Measurements from ENCODE around the gene PSME2. TPM values are rescaled to one million over a fixed set of nuclear protein-coding genes. Genes with fewer than 3 reads are reported as not detected.

Gene PSME2
- total and polyA plus RNA-seq, 2 of the 13 experiments (the other 11 are each of a cell fraction or from before 2014, with no cell fraction given) = 332 to 716 TPM

- peak; percentile 96 for TF ChIP-seq ASH2L (IDR thresholded peaks at IDR 0.05; ENCODE audit: insufficient read length, low read depth, low read length)
- no peak for TF ChIP-seq HOXA9 (CRISPR knock-in tag; IDR thresholded peaks at IDR 0.05; ENCODE audit: borderline replicate concordance)
- TF ChIP-seq SKI (IDR thresholded peaks at IDR 0.05; ENCODE audit: partially characterized antibody) = peak; percentile 97
- TF ChIP-seq CHD2 (IDR thresholded peaks at IDR 0.05; ENCODE audit: low read depth, low read length) = peak; percentile 84
- peak; percentile 90; the same call in 1 of the 2 replicates for TF ChIP-seq FUBP1 (CRISPR knock-in tag; IDR thresholded peaks at IDR 0.05; ENCODE audit: borderline replicate concordance)
- no peak; the same call in none of the 2 replicates for TF ChIP-seq ZNF83 (CRISPR knock-in tag; IDR thresholded peaks at IDR 0.05; ENCODE audit: borderline replicate concordance)
- TF ChIP-seq SNRNP70 (IDR thresholded peaks at IDR 0.05; ENCODE audit: low read depth, low read length) = no peak
- peak; percentile 99 for TF ChIP-seq ERF (CRISPR knock-in tag; IDR thresholded peaks at IDR 0.05)
- no peak; the same call in 1 of the 2 replicates for TF ChIP-seq KLF15 (CRISPR knock-in tag; IDR thresholded peaks at IDR 0.05; ENCODE audit: borderline replicate concordance)
- peak; percentile 86 for TF ChIP-seq ZNF547 (CRISPR knock-in tag; IDR thresholded peaks at IDR 0.05)
- peak; percentile 98 for TF ChIP-seq MEF2D (CRISPR knock-in tag; IDR thresholded peaks at IDR 0.05)
- TF ChIP-seq LBX2 (CRISPR knock-in tag; IDR thresholded peaks at IDR 0.05; ENCODE audit: borderline replicate concordance) = peak; percentile 92
- no peak for TF ChIP-seq NAIF1 (CRISPR knock-in tag; IDR thresholded peaks at IDR 0.05; ENCODE audit: borderline replicate concordance)
- TF ChIP-seq ZNF577 (CRISPR knock-in tag; IDR thresholded peaks at IDR 0.05; ENCODE audit: borderline replicate concordance, low read depth) = no peak
- no peak for TF ChIP-seq ZNF296 (CRISPR knock-in tag; conservative IDR thresholded peaks at IDR 0.05)
- peak; percentile 59; the same call in 1 of the 2 replicates for TF ChIP-seq BHLHE40 (IDR thresholded peaks at IDR 0.05; ENCODE audit: low read length)
- TF ChIP-seq ARHGAP35 (CRISPR knock-in tag; IDR thresholded peaks at IDR 0.05; ENCODE audit: borderline replicate concordance) = peak; percentile 89; the same call in 1 of the 2 replicates
- no peak for TF ChIP-seq ZUFSP (CRISPR knock-in tag; IDR thresholded peaks at IDR 0.05; ENCODE audit: borderline replicate concordance)
- no peak; the same call in 1 of the 2 replicates for TF ChIP-seq ZNF235 (CRISPR knock-in tag; IDR thresholded peaks at IDR 0.05; ENCODE audit: borderline replicate concordance)
- peak; percentile 68; the same call in 1 of the 2 replicates for TF ChIP-seq MAF1 (CRISPR knock-in tag; IDR thresholded peaks at IDR 0.05; ENCODE audit: borderline replicate concordance)
- peak; percentile 100 for TF ChIP-seq ESRRA (CRISPR knock-in tag; IDR thresholded peaks at IDR 0.05; ENCODE audit: low read depth)
- peak; percentile 88; the same call in 1 of the 2 replicates for TF ChIP-seq ZNF567 (CRISPR knock-in tag; IDR thresholded peaks at IDR 0.05; ENCODE audit: borderline replicate concordance)
Measured at GRCh38 chr14:24113801-24114531, 32.4 kb downstream of the PSME2 start (continued).
